GM12891 (cell line): ENCODE data around the gene WDR4.

Experiments used
- POLR2A ChIP-seq: IDR thresholded peaks from 2 replicates; pipeline ENCODE4 v1.6.1; 2011; ENCODE audit warnings: low read depth, low read length, control low read depth
- POLR2AphosphoS5 ChIP-seq: IDR thresholded peaks from 2 replicates; pipeline ENCODE4 v1.6.1; 2011; ENCODE audit warnings: low read depth, low read length, control low read depth
- POU2F2 ChIP-seq: IDR thresholded peaks from 2 replicates; pipeline ENCODE4 v1.6.1; 2011; ENCODE audit warnings: low read depth, mild to moderate bottlenecking, control low read depth, low read length, moderate library complexity
- SPI1 ChIP-seq: IDR thresholded peaks from 2 replicates; pipeline ENCODE4 v1.6.1; 2011; ENCODE audit warnings: low read depth, low read length, control low read depth
- TAF1 ChIP-seq: IDR thresholded peaks from 2 replicates; pipeline ENCODE4 v1.6.1; 2011; ENCODE audit warnings: low read depth, low read length, control low read depth

DNA sequence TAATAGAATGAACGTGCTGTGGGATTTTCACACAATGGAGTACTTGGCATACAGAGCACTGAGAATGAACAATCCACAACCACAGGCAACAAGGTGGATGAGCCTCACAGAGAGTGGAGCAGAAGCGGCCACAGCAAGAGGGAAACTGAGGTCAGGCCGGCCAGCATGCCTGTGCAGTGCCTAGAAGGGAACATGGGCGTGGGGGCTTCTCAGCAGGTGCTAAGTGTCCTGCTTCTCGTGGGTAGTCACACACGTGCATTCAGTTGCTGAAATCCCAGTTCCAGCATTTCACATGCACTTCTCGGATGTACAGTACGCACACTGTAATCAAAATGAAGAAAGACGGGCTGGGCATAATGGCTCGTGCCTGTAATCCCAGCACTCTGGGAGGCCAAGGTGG, 33.1 kb downstream of the WDR4 start:
- TF ChIP-seq POLR2A (no peak), POLR2AphosphoS5 (no peak), TAF1 (no peak), POU2F2 (no peak), SPI1 (no peak)
